PC-3 (cell line): Measurements from ENCODE around the gene ADGRG1.

Experiments used
- CTCF ChIP-seq: fragments of 300-600 bp; sonication (generic); conservative IDR thresholded peaks from 2 replicates; pipeline ENCODE4 v1.5.1; 2017; ENCODE audit warnings: antibody characterized with exemption, low read depth, mild to moderate bottlenecking, low read length
- EZH2 ChIP-seq: fragments of 300-600 bp; sonication (generic); IDR thresholded peaks from one replicate; pipeline ENCODE4 v1.6.1; 2017; ENCODE audit warnings: antibody characterized with exemption, mild to moderate bottlenecking, low read length; ENCODE audit not compliant: unreplicated experiment
- EZH2phosphoT487 ChIP-seq: fragments of 300-600 bp; sonication (generic); IDR thresholded peaks from 2 replicates; pipeline ENCODE4 v1.6.1; 2018; ENCODE audit warnings: mild to moderate bottlenecking, antibody characterized with exemption, low read length, borderline replicate concordance

GRCh38 chr16:57658878-57659674 is 30.6 kb downstream of the ADGRG1 start:
- TF ChIP-seq CTCF (no peak), EZH2 (no peak), EZH2phosphoT487 (no peak)
